GM19351 (cell line): ENCODE measurements around the gene PREP.

Experiments
- ATAC-seq: cut with Tn5 transposase; IDR thresholded peaks from one replicate; pipeline ENCODE4 v1.9.1; 2021; ENCODE audit warnings: mild to moderate bottlenecking, moderate library complexity; ENCODE audit not compliant: unreplicated experiment

The PREP gene

DNA sequence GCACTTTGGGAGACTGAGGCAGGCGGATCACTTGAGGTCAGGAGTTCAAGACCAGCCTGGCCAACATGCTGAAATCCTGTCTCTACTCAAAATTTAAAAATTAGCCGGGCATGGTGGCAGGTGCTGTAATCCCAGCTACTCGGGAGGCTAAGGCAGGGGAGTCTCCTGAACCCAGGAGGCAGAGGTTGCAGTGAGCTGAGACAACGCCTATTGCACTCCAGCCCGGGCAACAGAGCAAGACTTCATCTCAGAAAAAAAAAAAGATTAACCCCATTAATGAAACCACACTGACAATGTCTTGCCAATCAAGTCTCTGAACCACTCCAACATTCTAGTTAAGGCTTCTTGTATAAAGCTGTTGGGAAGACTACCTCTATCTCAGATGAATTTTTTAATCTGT is 4.0 kb downstream of the PREP start:
- no peak for ATAC-seq

DNA sequence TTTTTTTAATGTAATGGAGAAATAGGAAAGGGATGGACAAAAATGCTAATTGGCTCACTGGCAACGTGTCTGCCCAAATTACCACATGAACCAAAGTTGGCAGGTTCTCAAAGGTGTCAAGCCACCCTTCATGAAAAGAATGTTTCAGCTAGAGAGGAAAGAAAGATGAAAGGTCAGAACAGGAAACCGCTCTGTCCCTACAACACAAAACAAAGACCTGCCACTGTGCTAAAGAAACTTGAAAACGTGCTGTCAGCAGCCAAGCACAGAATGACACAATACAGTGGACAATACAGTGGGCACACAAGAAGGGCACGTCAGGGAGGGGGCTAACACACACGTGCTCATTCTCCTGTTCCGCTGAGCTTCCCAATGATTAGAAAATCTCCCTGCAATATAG is 4.9 kb downstream of the PREP start:
- ATAC-seq = no peak

DNA sequence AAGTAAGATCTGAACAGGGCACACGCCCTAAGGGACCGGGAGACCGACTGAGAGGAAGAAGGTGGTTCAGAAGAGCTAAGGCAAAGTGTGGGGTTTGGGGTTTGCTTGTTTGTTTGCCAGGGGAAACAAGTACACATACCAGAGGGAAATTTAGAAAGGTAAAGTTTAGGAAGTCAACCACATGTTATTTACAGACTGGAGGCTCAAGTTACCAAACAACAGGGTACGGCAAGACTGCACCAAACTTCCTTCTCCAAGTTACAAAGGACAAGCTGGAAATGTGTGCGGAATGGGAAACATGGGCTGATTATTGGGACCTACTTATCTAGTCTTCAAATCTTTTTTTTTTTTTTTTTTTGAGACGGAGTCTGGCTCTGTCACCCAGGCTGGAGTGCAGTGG is 11.2 kb downstream of the PREP start:
- ATAC-seq = no peak

DNA sequence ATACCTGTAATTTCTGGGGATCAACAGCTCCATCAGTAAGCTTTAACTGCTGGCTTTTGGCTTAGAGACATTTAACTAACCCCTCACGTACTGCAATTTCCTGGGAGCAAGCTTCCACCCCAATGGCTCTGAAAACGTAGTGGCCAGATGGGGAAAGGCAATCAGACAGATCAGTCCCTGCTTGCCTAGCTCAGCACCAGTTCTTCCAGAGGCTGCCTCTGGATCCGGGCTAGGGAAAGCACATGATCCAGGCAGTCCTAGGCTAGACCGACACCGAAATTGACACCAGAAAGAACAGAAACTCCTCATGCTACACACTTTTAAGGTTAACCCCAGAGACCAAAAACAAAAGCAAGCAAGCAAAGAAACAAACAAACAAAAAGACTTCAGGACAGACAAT is 13.3 kb downstream of the PREP start:
- ATAC-seq = no peak

DNA sequence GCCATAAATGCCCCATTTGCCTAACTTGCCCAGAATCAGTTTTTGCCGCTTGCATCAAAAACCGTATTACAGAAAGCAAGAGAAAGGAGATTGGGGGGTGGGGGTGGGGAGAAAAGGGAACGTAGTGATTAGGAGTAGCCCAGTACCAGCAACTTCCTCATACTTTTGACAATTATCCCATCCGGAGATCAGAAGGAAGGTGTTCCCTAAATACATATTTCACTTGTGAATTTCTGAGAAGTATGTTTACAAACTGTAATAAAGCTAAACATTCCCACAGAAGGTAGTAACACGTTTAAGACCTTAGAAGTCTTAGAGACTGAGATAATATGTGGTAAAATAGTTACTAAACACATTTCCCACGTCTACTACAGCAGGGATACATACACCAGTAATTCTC is 14.5 kb downstream of the PREP start:
- no peak for ATAC-seq

DNA sequence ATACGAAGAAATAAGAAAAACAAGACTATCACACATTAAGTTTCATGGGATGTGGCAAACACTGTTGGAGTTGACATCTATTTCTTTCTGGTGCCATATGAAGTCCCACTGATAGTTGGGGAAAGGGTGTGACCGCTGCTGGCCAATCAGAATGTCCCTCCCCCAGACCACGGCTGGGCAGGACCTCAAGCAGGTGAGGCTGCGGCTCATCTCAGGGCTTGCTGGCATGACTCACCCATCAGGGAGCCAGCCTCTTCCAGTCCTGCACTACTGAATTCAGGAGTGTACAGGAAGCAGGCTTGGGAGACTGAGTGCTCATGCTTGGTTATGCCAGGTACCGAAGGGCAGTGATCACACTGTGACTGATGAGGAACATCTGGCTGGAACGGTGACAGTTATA is 18.9 kb downstream of the PREP start:
- no peak for ATAC-seq

DNA sequence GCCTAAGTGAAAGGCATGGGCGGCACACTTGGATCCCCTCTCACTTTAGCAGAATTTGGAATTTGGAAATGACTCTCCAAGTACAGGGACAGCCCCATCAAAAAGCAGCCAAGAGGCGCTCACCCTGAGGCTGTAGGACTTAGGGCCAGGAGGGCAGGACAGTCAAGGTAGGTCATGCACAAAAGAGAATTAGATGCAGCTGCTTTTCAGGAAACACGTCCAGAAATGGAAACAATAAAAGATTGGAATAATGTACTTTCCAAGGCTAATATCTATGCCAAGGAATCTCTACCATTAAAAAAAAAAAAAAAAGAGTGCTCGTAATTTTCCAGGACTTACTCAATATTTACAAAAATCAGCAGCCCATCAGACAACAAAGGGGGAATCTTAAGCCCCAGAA is 19.9 kb downstream of the PREP start:
- ATAC-seq = no peak

DNA sequence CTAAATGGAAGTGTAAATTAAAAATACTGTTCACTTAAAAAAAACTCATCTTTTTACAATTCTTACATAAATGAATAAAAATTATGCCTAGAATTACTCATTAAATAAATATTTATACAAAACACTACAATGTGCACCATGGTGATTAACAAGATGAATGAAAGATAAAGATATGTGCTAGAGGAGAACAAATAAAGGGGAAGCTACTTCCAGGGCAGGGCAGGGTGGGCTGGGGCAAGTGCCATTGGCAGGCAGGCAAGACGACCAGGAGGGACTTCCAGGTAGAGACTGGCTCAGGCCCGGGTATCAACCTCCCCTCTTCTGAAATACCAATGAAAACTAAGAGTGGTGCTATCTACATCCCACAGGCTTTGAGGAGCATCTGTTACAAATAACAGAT is 20.4 kb downstream of the PREP start:
- no peak for ATAC-seq

DNA sequence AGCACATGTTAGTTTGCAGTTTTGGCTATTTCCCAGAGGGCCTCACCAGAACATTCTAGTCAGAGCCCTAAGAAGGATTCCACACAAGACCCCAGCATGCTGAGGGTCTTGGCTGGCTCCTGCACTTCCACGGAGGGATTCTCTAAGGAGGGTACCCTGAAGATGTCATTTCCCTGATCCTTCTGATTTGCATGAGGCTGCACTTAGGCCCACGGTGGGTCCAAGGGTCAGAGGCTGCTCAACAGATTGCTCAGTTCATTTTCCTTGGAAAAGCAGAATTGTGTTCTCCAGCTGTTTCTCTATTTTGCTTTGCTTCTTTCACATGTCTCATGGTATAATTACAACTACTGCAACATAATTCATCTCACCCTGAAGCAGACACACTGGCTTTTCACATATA is 22.2 kb downstream of the PREP start:
- no peak for ATAC-seq

DNA sequence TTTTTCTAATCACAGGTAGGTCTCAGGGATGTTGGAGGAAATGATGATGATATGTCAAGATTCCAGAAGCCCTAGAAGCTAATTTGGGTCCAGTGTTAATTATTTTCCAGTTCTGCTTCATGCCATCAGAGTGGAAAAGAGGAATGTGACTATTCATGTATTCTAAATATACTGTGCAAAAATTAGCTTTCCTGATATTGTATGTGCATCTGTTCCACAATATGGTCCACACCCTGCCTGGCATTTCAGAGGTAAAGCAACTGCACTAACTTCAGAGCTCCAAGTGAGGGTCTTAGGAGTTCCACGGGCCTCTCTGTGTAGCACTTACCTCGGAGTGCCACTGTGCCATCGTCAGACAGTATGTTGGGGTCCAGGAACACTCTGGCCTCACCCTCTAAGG is 27.1 kb downstream of the PREP start:
- no peak for ATAC-seq

DNA sequence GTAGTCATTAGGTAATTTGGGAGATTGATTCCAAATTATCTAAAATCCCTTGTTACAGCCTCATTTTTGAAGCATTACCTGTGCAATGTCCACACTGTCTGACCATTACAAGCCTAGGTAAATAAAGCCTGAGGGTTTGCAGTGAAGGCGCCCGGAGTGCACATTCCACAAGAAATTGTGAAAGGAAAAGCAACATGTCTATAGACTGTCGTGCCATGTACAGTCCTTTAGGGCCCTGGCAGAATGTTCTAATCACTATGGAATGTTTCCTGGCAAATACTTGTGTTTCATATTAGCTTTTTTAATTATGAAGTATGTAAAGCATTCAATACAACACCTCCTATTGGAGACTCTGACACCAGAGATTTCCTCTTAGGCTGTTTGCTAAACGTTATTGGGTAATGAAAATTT is 28.9 kb downstream of the PREP start:
- ATAC-seq = no peak

DNA sequence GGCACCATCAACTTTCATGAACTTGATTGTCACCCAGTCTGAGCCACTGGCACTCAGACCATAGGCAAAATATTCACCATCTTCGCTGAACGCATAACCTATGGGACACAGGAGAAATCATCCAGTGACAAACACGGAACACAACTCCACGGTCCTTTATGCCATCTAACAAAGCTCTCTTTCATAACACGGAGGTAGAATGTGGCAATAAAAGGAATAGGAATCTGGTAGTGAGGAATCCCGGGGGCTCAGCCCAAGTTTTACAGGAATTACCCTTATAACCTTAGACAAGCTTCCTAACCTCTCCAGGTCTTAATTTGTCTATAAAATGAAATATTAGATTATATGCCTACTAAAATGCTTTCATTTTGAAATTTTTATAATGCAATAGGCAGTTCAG is 29.4 kb downstream of the PREP start:
- ATAC-seq = no peak

DNA sequence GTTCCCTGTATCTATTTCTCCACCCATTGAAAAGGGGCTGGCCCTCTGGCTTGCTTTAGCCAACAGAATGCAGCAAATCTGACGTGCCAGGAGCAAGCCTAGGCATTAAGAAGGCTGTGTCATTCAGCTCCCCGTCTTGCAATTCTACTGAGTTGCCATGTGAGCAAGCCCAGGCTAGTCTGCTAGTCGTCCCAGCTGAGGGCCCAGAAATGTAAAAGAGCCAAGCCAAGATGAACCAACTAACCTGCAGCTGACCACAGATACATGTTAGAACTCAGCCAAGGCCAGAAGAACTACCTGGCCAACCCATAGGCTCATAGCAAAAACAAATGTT is 30.1 kb downstream of the PREP start:
- ATAC-seq = no peak

DNA sequence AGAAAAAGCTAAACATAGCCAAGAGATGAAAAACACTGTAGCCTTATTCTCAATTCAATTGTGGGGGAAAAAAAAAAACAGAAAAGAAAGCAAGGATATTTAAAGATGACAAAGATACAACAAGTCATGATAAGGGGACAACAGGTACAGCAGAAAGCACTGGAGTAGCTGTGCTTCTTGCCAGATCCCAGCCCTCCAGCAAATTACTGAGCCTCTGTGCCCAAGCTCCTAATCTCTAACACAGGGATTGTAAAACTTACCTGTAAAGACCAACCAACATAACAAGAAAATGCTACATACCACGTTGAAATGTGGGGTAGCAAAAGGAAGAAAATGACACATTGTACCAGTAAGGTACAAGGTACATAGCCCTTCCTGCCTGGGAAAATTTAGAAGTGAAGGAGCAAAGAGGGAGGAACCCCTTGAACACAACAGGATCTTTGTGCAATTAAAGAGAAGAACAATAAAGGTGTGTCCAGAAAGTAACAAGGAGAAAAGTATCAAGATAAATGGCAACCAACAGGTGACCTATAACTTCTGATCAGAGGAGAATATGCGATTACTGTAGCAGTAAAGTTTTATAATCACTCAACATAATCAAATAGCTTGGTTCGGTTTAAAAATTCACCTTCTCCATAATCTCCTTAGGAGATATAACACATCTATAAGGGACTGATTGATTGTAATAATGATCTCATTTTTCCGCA is 30.6 kb downstream of the PREP start:
- ATAC-seq = no peak

DNA sequence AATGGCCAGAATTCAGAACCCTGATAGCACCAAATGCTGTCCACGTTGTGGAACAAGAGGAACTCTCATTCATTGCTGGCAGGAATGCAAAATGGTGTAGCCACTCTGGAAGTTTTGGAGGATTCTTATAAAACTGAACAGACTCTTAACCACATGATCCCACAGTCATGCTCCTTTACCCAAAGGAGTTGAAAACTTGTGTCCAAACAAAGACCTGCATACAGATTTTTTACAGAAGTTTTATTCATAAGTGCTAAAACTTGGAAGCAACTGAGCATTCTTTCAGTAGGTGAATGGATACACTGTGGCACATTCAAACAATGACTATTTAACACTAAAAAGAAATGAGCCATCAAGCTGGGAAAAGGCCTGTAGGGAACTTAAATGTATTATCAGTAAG is 32.5 kb downstream of the PREP start:
- ATAC-seq = no peak

DNA sequence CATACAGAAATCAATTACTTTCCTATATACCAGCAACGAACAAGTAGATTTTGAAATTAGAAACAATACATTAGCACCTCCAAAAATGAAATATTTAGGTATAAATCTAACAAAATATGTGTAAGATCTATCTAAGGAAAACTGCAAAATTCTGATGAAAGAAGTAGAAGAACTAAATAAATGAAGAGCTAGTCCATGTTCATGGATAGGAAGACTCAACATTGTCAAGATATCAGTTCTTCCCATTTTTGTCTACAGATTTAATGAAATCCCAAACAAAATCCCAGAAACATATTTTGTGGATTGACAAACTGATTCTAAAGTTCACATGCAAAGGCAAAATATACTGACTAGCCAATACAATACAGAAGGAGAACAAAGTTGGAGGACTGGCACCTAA is 33.7 kb downstream of the PREP start:
- no peak for ATAC-seq

DNA sequence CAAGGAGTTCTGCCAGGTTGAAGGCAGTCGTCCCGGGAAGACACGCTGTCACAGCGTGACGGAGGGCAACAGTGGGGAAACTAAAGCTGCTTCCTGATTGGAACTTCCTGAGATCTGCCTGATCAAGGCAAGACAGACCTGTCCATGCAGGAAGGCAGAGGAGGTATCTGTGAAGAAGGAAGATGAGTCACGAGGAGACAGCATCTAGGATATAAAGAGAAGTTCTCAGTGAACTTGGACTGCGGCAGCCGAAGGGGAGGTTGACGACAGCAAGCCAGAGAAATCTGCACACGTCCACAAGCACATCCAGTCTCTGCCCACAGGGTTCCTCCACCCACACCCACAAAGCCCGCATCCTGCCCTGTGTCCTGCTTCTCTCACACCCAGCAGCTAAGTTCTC is 38.6 kb downstream of the PREP start:
- ATAC-seq = no peak

DNA sequence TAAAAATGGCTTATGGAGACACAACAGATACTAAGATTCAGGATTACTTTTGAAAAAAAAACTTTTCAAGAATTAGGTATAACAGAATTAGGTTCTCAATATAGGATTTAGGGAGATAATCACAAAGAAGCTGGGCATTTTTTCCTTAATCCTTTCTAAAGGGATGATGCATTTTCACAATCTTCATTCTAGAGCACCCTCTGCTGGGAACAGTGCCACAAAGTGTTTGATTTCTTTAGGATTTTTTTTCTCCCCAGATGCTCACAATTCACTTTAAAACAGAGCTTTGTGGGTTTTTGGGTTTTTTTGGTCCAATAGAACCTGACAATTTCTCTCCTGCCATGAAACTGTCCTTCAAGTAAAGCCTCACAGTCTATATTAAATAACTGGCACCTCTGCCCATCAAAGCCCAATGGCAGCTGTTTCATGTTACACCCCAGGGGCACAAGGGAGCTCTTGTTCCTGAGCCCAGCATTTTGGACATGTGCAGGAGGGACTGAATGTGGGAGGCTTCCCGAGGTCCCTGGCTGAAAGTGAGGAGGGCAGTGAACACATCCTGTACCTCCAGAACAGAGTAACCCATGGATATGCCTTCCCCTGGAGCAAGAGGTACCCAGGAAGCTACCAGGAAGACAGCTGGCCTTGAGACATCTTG is 39.7 kb downstream of the PREP start:
- ATAC-seq = no peak

DNA sequence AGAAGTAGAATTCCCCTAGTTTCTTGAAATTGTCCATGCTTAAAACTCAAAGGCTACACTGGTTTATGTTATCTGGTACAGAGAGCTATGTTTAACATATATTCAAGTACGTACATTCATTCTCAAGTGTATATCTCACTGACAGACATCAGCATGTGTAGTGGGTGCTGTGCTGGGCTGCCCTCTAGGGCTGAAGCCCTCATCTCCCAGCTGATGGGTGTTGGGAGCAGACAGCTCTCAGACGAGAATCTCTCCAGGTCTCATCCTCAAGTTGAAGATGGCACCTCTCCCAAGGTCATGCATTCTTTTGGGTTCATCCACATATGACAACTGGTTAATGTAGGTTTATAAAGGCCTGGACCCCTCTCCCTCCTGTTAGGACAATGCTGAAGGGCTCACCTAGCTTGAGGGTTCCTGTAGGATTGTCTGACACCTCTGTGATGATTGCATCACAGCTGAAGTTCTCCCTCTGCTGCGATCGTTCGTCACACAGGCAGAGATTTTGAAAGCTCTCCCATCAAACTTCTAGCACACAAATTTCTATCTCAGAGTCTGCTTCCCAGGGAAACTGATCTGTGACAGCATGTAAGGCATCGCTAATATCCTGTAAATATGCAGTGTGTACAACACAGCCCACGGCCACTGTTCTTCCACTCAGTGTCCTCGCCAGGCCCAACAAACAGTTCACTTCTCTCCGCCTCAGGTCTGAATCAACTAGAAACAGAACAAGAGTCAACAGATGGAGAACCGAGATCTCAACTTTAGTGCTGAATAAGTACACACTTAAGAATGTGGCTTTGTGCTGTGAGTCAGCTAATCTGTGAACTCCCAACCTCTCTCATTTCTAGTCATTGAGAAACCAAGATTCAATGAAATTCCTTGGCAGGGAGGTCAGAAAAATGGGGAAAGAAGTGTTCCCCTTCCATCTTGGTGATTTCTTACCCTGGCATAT is 43.2 kb downstream of the PREP start:
- peak; percentile 63 for ATAC-seq

DNA sequence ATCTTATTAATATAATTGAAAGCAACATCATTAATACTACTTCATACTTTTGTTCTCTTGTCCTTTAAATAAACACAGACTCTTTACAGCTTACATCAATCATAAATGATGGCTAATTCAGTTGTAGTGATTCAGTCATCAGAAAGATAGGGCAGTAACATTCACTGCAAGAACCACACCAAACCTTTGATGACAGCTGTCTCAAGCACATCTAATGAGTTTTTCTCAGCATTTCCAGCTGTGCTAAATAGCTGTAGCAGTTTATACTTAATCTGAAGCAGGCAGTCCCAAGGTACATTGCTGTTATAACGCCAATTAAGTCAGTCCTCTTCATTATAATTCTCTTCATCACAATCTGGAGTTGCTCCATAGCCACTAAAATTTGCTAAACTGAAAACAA is 45.7 kb downstream of the PREP start:
- ATAC-seq = no peak

DNA sequence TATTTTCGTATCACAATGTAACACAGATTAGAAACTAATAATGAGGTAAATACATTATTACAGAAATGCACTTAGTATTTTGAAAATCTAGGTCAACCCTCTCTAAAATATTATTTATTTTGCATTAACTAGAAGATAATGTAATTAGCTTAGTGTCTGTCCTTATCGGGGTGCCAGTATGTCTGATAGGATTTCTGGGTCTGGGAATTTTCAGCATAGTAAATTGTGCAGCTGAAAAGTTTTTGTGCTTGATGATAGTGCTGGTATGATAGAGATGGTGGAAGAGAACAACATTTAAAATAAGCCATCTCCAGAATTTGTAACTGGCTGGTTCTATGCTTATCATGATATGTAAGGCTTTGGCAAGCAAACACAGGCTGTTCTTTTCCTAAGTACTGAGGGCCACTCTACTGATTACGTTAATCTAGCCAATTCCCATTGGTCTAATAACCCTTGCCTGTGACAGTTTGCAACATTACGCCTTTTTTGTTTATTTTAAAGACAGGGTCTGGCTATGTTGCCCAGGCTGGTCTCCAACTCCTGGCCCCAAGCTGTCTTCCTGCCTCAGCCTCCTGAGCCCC is 50.8 kb downstream of the PREP start:
- ATAC-seq = no peak

DNA sequence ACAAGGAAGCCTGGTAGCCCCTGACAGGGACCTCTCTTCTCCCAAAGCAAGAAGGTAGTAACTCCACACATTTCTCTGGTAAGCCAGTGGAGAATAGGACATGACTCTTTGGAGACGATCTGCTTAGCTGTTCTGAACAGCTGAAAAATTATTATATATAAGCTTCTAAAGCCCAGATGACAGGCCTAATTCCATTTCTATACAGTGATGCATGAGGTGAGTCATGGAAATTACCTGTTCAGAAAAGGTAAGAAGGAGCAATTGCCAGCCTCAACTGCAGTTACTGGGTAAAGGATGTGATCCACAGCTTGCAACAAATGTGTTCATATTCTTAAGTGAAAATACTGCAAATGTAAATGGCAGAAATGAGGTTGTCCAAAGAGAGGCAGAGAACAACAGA is 54.0 kb downstream of the PREP start:
- ATAC-seq = no peak
